ENCODE data around the gene COQ8B. TPM values are rescaled to one million over a fixed set of nuclear protein-coding genes. Genes with fewer than 3 reads are reported as not detected.
A peak's percentile ranks its signal among the peaks of the same experiment; 100 is the strongest.

The COQ8B gene
- total RNA-seq, 1 experiment from 2014 or later: 62.9 TPM

- ATAC-seq (no peak), DNase-seq (ENCODE audit: low spot score) (no peak)
- POLR2A ChIA-PET: no interaction called here
- TF ChIP-seq PREB (CRISPR knock-in tag; IDR thresholded peaks at IDR 0.05; ENCODE audit: borderline replicate concordance): no peak
- no peak for TF ChIP-seq HMGA2 (CRISPR knock-in tag; IDR thresholded peaks at IDR 0.05)
- TF ChIP-seq RELA (CRISPR knock-in tag; IDR thresholded peaks at IDR 0.05; ENCODE audit: borderline replicate concordance): no peak
- peak; percentile 31; the same call in 1 of the 2 replicates for TF ChIP-seq ZNF121 (CRISPR knock-in tag; IDR thresholded peaks at IDR 0.05)
- no peak overlapping the region for H3K27ac Mint-ChIP-seq
- no peak overlapping the region for H3K4me3 Mint-ChIP-seq
- peaks cover 3% of the 10 kb centered on the region for H3K27me3 Mint-ChIP-seq (ENCODE audit: low read depth)
- no peaks in the 10 kb centered on the region for H3K36me3 Mint-ChIP-seq
- H3K9me3 Mint-ChIP-seq: no peaks in the 10 kb centered on the region
- CTCF ChIA-PET: interaction anchor here (5.4 kb wide), 1 partner anchor 7 kb away, joined by 65 read pairs; no protein-coding TSS in a partner anchor
- peaks cover 10% of the 10 kb centered on the region for H3K4me1 Mint-ChIP-seq
Measured at GRCh38 chr19:40642051-40642706, 74.5 kb downstream of the COQ8B start.

Other genes starting within 250 kb of the COQ8B start
- gene SPTBN4, start 249.9 kb downstream of the COQ8B start, total RNA-seq (2021): 2.8 to 5.7 TPM (median 3.9 TPM) in 3 replicates
- 71.7 to 82.1 TPM (median 76.9 TPM) in 3 replicates for gene SHKBP1, start 140.0 kb downstream of the COQ8B start, total RNA-seq (2021)
- gene LTBP4, start 115.5 kb downstream of the COQ8B start, total RNA-seq (2021): 125 to 168 TPM (median 166 TPM) in 3 replicates
- 30.3 to 38.6 TPM (median 34.9 TPM) in 3 replicates for gene NUMBL, start 26.2 kb downstream of the COQ8B start, total RNA-seq (2021)
- 10.4 to 13.8 TPM (median 10.6 TPM) in 3 replicates for gene ITPKC, start 226 bp upstream of the COQ8B start, total RNA-seq (2021)
- gene ACTMAP, start 33.6 kb upstream of the COQ8B start, total RNA-seq (2021): 29.6 to 42.4 TPM (median 40.2 TPM) in 3 replicates
- gene SNRPA, start 34.3 kb upstream of the COQ8B start, total RNA-seq (2021): 215 to 227 TPM (median 218 TPM) in 3 replicates
- gene MIA, start 58.6 kb upstream of the COQ8B start, total RNA-seq (2021): not detected in 3 replicates
- gene RAB4B, start 61.4 kb upstream of the COQ8B start, total RNA-seq (2021): 29.7 to 34.1 TPM (median 30.5 TPM) in 3 replicates
- 97.7 to 106 TPM (median 102 TPM) in 3 replicates for gene EGLN2, start 82.3 kb upstream of the COQ8B start, total RNA-seq (2021)
- gene CYP2A6, start 133.6 kb upstream of the COQ8B start, total RNA-seq (2021): 0.25 to 0.80 TPM (median 0.28 TPM) in 3 replicates
- 0.21 TPM in 1 of 3 replicates, not detected in the others for gene CYP2A7, start 165.3 kb upstream of the COQ8B start, total RNA-seq (2021)

Measured in WTC11 (cell line).